HK-2 (cell line): ENCODE results near the gene SYT5.

ENCODE experiments used
- DNase-seq: peaks from one replicate; pipeline ENCODE4 v3.0.0-alpha.2; 2018; ENCODE audit not compliant: unreplicated experiment

The SYT5 gene

DNA sequence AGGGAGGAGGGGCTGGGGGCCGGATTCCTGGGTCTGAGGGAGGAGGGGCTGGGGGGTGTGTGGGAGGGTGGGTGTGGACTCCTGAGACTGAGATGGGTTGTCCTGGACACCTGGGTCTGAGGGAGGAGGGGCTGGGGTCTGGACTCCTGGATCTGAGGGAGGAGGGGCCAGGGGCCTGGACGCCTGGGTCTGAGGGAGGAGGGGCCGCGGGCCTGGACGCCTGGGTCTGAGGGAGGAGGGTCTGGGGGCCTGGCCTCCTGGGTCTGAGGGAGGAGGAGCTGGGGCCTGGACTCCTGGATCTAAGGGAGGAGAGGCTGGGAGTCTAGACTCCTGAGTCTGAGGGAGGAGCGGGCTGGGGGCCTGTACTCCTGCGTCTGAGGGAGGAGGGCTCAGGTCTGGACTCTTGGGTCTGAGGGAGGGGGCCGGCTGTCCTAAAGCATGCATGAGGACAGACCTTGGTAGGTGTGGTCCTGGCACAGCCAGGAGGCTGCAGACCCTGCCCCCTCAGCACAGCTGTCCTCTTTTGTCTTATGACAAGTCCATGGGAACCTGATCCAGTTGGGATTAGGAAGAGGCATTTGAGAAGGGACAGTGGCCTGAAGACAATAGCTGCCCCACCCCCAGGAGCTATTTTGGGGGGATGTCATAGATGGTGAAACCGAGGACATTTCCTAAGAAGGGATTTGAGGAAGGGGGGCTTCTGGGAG lies 32.4 kb downstream of the SYT5 start:
- no peak for DNase-seq

DNA sequence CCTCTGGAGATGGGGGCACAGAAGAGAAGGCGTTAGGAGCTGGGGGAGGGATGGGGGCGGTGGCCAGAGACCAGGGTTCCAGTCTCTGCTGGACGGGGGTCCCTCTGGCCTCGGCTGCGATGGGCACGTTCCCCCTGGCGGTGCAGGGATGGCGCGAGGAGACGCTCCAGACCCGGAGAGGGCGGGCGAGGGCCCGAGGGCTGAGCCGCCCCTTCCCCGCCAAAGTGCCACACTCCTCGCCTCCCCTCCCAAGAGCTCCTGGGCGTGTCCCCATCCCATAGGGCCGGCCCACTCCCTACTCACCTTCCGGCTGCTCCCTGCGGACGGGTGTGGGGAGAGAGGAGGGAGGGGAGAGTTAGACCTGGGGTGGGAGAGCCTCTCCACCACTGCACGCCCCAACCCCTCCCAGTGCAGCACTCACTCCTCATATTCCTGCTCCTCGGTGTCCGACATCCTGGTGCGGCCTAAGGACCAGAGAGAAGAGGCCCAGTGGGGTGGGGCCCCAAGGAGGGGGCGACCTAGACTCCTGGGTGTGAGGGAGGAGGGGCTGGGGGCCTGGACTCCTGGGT lies 33.3 kb downstream of the SYT5 start:
- peak; percentile 87 for DNase-seq

DNA sequence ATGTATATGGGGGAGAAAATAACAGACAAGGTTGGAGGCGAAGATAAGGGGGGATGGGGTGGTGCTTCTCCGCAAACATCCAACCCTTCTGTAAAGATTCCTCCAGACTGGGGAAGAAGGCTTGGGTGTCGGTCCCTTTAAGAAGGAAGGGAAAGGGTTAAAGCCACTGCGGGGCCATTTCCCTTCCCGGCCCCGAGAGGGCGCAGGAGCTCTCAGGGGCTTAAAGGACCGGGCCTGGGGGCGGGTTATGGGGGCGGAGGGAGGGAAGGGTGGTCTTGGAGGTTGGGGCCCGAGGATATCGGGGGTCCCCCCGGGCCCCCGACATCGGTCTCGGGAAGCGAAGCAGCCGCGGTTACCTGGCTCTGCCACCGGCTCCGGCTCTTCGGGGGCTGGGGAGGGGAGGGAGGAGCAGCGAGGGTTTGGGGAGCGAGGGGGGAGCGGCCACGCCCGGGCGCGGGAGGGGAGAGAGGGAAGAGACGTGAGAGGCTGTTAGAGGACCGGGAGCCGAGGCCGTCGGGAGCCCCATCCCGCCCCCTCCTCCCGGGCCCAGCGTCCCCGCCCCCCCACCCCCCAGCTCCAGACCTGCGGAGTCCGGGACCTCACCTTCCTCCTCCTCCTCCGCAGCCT lies 33.9 kb downstream of the SYT5 start:
- DNase-seq, result peak; percentile 74

DNA sequence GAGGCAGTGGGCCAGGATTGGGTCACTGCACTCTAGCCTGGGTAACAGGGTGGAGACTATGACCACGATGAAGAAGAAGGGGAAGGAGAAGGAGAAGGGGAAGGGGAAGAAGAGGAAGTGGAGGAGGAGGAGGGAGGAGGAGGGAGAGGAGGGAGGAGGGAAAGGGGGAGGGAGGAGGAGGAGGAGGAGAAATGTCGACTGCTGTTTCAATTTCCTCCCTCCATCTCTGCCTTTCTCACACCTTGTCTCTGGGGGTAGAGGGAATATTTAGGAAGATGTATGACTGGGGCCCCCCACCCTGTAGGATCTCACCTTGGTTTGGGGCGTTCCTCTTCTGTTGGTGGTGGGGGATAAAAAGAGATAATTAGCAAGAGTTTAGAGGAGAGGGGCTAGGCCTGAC lies 34.9 kb downstream of the SYT5 start:
- DNase-seq, result no peak

DNA sequence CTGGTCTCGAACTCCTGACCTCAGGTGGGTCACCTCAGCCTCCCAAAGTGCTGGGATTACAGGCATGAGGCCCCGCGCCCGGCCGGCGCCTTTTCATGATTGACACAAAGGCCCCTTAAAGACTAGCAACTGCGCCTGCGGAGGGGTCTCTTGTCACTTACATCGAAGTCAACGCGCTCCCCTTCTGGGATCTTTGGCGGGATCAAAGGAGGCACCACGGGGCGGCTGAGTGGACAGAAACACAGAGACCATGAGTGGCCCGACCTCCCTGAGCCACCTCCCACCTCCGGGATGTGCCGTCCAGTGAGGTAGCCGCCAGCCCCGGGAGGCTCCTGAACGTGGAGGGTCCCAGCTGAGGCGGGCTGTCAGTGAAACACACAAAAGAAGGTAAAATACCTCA lies 38.4 kb downstream of the SYT5 start:
- DNase-seq, result no peak

DNA sequence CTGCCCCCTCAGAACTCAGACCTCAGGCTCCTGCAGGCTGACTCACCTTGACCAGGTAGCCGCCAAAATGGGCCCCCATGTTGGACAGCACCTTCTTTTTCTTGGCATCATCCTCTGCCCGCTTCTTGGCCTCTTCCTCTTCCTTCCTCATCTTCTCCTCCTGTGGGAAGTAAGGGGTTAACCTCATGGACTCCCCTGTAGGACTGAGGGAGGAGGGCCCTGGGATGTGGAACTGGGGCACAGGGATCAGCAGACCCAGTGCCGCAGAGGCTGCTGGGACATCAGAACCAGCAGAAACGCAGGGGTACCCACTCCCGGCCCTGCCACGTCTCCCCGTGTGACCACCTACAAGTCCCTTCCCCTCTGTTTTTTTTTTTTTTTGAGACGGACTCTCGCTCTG lies 42.2 kb downstream of the SYT5 start:
- no peak for DNase-seq

DNA sequence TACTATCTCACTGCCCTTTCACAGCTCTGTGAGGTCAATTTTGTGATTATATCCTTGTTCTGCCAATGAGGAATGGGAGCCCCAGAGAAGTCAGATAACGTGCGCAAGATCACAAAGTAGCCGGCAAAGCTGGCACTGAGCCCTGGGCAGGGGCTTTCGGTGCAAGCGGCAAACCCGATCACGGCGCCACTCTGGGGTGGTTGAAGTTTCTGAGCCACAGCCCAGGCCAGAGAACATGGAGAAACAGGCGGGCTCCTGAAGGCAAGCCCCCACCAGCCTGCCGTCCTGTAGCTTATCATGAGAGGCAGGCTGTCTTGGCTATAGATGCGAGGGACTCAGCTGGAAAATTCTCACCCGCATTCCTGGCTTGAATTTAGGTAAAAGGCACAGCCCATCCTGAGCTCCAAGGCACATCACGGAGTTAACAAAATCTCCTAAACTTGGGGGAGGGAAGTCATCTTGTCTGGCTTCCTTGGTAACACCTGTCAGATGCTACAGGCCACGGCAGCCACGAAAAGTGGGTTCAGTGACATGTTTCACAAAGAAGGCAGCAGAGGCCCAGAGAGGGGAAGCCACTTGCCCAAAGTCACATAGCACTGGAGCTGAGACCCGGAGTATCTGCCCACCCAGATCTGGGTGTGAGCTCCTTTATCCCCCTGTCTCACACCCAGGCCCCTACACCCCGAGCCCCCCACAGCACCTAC lies 43.5 kb downstream of the SYT5 start:
- no peak for DNase-seq

DNA sequence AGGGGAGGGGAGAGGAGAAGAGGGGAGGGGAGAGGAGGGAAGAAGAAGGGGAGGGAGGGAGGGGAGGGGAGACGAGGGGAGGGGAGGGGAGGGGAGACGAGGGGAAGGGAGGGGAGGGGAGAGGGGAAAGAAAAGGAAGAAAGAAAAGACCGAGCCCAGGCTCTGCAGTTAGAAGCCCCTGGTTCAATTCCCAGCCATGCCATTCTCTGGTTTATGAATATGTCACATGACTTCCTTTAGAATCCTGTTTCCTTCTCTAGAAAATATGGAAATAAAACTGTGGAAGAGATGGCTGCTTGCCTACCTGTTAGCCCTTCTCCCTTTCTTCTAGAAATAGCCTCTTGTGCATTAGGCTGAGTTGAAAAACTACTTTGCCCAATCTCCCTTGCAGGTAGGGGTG lies 45.4 kb downstream of the SYT5 start:
- DNase-seq, result no peak

DNA sequence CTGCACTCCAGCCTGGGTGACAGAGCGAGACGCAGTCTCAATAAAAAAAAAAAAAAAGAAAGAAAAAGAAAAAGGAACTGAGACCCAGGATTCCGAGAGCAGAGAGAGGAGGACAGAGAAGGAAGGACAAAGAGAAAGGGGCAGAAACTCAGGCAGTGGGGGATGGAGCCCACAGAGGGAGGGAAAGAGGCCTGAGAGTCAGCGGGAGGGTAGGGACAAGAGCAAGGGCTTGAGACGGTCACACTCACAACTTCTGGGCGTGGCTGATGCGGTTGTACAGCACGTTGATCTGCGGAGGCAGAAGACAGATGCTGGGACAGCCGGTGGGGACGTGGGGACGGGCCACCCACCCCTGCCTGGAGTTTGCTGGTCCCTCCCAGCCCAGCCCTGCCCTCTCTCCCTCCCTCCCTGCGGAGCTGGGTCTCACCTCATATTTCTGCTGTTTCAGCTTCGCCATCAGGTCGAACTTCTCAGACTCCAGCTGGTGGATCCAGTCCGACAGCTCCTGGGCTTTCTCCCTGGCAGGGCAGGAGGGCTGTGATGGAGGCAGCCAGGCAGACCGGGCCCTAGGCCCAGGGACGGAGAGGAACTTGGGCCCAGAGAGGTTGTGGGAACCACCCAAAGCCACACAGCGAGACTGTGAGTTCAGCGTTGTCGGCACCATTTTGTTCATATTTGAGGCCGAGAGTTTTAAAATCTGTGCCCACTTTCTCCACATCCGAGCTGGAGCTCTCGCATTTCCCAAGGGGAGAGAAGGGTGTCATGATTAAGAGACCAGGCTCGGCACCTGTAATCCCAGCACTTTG lies 46.2 kb downstream of the SYT5 start:
- no peak for DNase-seq

DNA sequence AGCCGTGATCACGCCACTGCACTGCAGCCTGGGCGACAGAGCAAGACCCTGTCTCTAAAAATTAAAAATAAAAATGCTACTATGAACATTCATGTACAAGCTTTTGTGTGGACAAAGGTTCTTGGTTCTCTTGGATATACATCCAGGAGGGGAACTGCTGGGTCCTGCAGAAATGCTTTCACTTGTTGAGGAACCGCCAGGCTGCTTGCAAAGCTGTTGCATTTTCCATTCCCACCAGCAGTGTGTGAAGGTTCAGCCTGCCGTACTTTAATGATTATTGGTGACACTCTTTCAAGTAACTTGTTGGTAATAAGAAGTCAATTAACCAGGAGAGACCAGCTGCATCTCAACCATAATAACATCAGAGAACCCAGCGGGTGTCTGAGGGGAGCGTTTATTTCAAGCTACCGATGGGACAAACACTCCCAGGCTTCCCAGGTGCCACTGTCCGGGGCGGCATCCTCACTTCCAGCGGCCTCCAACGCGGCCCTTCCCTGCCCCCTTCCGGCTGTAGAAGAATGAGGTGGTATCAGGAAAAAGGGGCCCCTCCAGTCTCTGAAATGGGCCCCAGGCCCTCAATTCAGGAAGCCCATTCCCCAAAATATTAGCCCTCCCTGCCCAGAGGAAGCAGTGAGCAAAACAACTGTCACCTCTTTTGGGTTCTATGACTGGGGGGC lies 47.5 kb downstream of the SYT5 start:
- no peak for DNase-seq

DNA sequence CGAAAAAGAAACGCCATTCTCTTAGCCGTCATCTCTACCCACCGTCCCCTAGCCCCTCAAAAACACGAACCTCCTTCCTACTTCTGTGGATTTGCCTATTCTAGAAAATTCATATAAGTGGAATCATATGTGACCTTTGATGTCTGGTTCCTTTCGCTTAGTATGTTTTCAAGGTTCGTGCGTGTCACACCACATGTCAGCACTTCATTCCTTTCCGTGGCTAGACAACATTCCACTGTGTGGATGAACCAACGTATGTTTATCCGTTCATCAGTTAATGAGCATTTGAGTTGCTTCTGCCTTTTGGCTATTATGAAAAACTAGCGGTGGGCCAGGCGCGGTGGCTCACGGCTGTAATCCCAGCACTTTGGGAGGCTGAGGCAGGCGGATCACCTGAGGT lies 48.7 kb downstream of the SYT5 start:
- DNase-seq, result no peak
